Vagina (tissue), 2 donors: ENCODE measurements around the gene ERC2.

ENCODE experiments used
- POLR2AphosphoS5 ChIP-seq, 2 donors: sonication (generic); formaldehyde crosslinking; IDR thresholded peaks; one replicate each; pipeline ENCODE4 v1.9.0; 2017; ENCODE audit warnings: antibody characterized with exemption in 2 of 2, mild to moderate bottlenecking in 2 of 2, low read depth in 1 of 2; ENCODE audit not compliant: insufficient read depth in 1 of 2
- TF ChIP-seq, protein P1 (sequence below), 3 experiments: fragments of 450-650 bp in 2 of 3; fragments of 200-600 bp in 1 of 3; sonication (generic) in 1 of 3; IDR thresholded peaks; one replicate each; pipeline ENCODE4 v1.5.1; 2017 to 2019; ENCODE audit warnings: antibody characterized with exemption in 3 of 3, mild to moderate bottlenecking in 2 of 3, moderate library complexity in 2 of 3

DNA sequence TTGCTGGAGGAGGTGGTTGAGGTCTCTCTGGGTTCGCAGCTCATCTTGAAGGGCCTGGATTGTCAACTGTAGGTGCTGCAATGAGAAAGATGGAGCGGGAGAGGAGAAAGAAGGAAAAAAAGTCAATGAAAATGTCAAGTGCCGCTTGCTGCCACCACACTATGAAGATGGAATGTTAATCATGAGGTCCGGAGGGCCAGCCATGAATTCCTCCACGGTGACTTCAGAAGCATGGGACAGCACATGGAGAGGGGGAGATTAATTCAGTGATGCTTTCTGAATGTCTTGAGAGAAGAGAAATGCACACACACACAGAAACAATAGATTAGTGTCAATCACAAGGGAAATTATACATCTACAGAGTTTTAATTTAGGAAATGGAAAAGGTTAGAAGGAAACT is 171.9 kb downstream of the ERC2 start:
- TF ChIP-seq, protein P1, sequence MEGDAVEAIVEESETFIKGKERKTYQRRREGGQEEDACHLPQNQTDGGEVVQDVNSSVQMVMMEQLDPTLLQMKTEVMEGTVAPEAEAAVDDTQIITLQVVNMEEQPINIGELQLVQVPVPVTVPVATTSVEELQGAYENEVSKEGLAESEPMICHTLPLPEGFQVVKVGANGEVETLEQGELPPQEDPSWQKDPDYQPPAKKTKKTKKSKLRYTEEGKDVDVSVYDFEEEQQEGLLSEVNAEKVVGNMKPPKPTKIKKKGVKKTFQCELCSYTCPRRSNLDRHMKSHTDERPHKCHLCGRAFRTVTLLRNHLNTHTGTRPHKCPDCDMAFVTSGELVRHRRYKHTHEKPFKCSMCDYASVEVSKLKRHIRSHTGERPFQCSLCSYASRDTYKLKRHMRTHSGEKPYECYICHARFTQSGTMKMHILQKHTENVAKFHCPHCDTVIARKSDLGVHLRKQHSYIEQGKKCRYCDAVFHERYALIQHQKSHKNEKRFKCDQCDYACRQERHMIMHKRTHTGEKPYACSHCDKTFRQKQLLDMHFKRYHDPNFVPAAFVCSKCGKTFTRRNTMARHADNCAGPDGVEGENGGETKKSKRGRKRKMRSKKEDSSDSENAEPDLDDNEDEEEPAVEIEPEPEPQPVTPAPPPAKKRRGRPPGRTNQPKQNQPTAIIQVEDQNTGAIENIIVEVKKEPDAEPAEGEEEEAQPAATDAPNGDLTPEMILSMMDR (IDR thresholded peaks at IDR 0.05): no peak
- TF ChIP-seq POLR2AphosphoS5 (IDR thresholded peaks at IDR 0.05; ENCODE audit: insufficient read depth in 1 of 2, low read depth in 1 of 2): no peak
